Measurements from ENCODE around the gene JPH4.

JPH4 gene

DNA sequence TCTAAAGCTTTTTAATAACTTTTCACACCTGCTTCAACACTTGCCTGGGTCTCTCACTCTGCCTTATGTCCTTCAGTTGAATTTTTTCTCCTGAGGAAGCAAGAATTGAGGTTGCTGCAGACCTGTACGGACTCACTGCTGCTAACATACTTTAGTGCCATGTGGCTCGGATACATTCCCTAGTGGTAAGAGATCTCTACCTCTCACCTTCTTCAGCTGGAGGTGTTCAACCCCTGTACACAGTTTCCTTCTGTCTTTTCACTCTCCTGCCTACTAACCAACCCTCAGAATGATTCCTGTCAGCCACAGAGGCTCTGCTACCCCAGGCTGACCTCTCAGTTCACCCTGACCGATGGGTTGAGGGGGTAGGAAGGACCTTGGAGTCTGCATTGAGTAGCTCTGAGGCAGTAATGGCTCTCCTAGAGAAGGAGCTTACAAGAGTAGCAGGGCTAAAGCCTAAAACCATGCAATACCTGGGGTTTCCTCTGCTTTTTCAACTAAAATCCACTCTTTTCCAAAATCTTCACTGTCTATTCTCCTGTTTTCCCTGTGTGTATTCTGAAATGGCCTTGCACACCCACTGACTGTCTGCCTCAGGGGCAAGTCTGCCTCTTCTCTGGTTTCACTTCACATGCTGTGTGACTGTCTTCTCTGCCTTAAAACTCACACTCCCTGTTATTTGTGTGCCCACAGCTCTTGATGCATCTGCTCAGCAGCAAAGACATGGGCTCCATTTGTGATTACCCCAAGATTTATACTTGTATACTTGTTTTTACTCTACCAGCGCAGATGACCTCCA is 43.5 kb upstream of the JPH4 start:
- no peak for DNase-seq (ENCODE audit: insufficient read length, low spot score)
- TF ChIP-seq CTCF (IDR thresholded peaks at IDR 0.05; ENCODE audit: insufficient read depth, missing control alignments), result no peak
- FAIRE-seq, result no peak

- DNase-seq (ENCODE audit: insufficient read length, low spot score) (no peak), FAIRE-seq (no peak)
- TF ChIP-seq CTCF (IDR thresholded peaks at IDR 0.05; ENCODE audit: insufficient read depth, missing control alignments), result no peak
These were observed 42.8 kb upstream of the JPH4 start for GRCh38 chr14:23621204-23621931.

- FAIRE-seq (no peak), DNase-seq (ENCODE audit: insufficient read length, low spot score) (no peak)
- no peak for TF ChIP-seq CTCF (IDR thresholded peaks at IDR 0.05; ENCODE audit: insufficient read depth, missing control alignments)
These were observed 41.6 kb upstream of the JPH4 start for GRCh38 chr14:23620177-23620702.

DNA sequence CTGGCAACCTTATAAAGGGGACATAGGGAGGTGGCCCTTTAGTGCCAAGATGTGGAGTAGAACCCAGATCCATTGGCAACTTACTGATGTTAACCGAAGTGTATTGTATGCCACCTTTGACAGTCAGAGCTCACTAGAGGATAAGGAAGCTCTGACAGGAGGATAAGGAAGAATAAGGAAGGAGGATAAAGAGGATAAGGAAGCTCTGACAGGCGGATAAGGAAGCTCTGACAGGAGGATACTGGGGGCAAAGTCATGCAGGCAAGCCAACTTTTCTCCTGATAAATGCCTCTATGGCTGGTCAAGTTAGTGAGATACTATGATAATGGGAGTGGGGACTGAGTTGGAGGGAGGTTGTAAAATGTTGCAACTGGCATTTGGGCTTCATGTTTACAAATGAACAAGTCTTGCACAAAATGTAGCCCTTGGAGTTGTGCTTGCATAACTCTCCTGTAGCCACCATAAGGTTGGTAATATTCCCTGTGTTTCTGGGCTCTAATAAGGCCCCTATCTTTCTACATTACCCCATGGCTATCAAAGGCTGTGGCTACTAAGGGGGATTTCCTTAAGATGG is 39.9 kb upstream of the JPH4 start:
- TF ChIP-seq CTCF (IDR thresholded peaks at IDR 0.05; ENCODE audit: insufficient read depth, missing control alignments), result no peak
- FAIRE-seq (no peak), DNase-seq (ENCODE audit: insufficient read length, low spot score) (no peak)

DNA sequence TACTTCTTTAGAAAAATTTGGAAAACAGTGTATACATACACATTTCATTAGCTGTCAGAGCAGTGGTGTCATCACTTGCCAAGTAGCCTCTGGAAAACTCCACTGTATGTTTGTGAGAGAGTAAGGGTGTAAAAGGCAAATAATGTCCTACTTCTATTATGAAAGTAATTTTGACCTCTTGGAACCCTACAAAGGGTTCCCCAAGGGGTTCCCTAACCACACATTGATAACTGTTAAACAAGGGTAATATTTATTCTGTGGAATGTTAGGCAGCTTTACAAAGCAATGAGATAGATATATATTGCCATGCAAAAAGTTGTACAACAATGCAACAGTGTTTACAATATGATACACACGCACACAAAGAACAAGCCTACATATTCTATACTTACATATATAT is 38.9 kb upstream of the JPH4 start:
- no peak for FAIRE-seq
- DNase-seq (ENCODE audit: insufficient read length, low spot score), result no peak
- no peak for TF ChIP-seq CTCF (IDR thresholded peaks at IDR 0.05; ENCODE audit: insufficient read depth, missing control alignments)

GRCh38 chr14:23615856-23616255 is 37.3 kb upstream of the JPH4 start:
- DNase-seq (ENCODE audit: insufficient read length, low spot score) (no peak), FAIRE-seq (no peak)
- no peak for TF ChIP-seq CTCF (IDR thresholded peaks at IDR 0.05; ENCODE audit: insufficient read depth, missing control alignments)
